ENCODE measurements around the gene SEMA4C. TPM values are rescaled to one million over a fixed set of nuclear protein-coding genes. Genes with fewer than 3 reads are reported as not detected.

SEMA4C gene
- total and polyA plus RNA-seq, 12 donors: 14.1 to 43.8 (median 24.1) TPM

GRCh38 chr2:96839293-96839874 is 30.5 kb downstream of the SEMA4C start:
- Histone ChIP-seq H3K4me1 (peaks cover 0 to 51% (median 14%) of the 10 kb centered on the region in 9 donors), H3K4me3 (peak overlapping the region in 1 of 10 donors; percentile 18), H3K9me3 (no peaks in the 10 kb centered on the region), H3K27ac (no peak overlapping the region), H3K36me3 (peaks cover 0 to 65% (median 0%) of the 10 kb centered on the region in 9 donors), H3K27me3 (no peaks in the 10 kb centered on the region)
- no peak for TF ChIP-seq CTCF (IDR thresholded peaks at IDR 0.05)
- intact Hi-C loops (cut with DNase I): no loop called here
- peak in 3 of 8 donors; percentile 16 to 35 (median 28) for ATAC-seq
- 44 to 54% methylated on average over 40 to 42 of the region's 42 CpGs for WGBS, 2 donors
- DNase-seq: peak in 1 of 2 donors; percentile 57

- peaks cover 0 to 72% (median 0%) of the 10 kb centered on the region in 9 donors for H3K36me3 ChIP-seq
- WGBS, 2 donors: 88 to 90% methylated on average over 23 of the region's 23 CpGs
- H3K27ac ChIP-seq: no peak overlapping the region
Measured at GRCh38 chr2:96838345-96839292, 31.3 kb downstream of the SEMA4C start.

GRCh38 chr2:96837575-96837974 is 32.3 kb downstream of the SEMA4C start:
- Histone ChIP-seq H3K36me3 (peaks cover 0 to 83% (median 7%) of the 10 kb centered on the region in 9 donors), H3K4me3 (no peak overlapping the region), H3K27ac (no peak overlapping the region), H3K27me3 (no peaks in the 10 kb centered on the region), H3K9me3 (no peaks in the 10 kb centered on the region), H3K4me1 (peaks cover 3 to 42% (median 21%) of the 10 kb centered on the region in 9 donors)
- 86 to 89% methylated on average over 9 of the region's 9 CpGs for WGBS, 2 donors
- TF ChIP-seq CTCF (IDR thresholded peaks at IDR 0.05): no peak
- DNase-seq: no peak
- intact Hi-C loops (cut with DNase I): no loop called here
- no peak for ATAC-seq

More at GRCh38 chr2:96838345-96839292, 31.3 kb downstream of the SEMA4C start:
- TF ChIP-seq CTCF (IDR thresholded peaks at IDR 0.05): no peak
- Histone ChIP-seq H3K27me3 (no peaks in the 10 kb centered on the region), H3K4me1 (peaks cover 0 to 45% (median 14%) of the 10 kb centered on the region in 9 donors), H3K4me3 (no peak overlapping the region), H3K9me3 (no peaks in the 10 kb centered on the region)
- DNase-seq (no peak), ATAC-seq (peak in 1 of 8 donors; percentile 5)
- intact Hi-C loops (cut with DNase I): no loop called here

GRCh38 chr2:96835830-96836229 is 34.0 kb downstream of the SEMA4C start:
- 85 to 94% methylated on average over 4 of the region's 4 CpGs for WGBS, 2 donors
- H3K4me1 ChIP-seq: peaks cover 3 to 51% (median 21%) of the 10 kb centered on the region in 9 donors
- H3K27ac ChIP-seq: no peak overlapping the region
- H3K27me3 ChIP-seq: no peaks in the 10 kb centered on the region
- peaks cover 0 to 97% (median 13%) of the 10 kb centered on the region in 9 donors for H3K36me3 ChIP-seq
- no peak for DNase-seq
- intact Hi-C loops (cut with DNase I): no loop called here
- ATAC-seq: no peak
- H3K4me3 ChIP-seq: no peak overlapping the region
- TF ChIP-seq CTCF (IDR thresholded peaks at IDR 0.05): no peak
- no peaks in the 10 kb centered on the region for H3K9me3 ChIP-seq
